ENCODE measurements around the gene USP6NL.

DNA sequence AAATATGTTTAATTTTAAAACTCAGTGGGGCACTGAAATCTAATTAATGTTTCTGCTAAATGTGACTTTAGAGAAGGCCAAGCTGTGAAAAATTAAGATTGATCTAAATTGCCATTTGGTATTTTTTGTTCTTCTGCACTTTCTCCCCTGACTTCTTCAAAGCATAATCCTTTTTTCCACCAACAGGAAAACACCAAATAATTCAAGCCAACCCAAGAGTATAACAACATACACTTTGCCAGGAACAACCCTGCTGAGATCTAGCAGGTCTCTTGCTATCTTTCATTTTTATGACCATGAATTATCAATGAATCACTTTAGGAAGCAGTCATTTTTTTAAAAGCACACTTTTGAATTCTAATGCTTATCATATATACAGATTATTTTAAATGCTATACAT lies 100.1 kb downstream of the USP6NL start:
- TF ChIP-seq, protein P1, sequence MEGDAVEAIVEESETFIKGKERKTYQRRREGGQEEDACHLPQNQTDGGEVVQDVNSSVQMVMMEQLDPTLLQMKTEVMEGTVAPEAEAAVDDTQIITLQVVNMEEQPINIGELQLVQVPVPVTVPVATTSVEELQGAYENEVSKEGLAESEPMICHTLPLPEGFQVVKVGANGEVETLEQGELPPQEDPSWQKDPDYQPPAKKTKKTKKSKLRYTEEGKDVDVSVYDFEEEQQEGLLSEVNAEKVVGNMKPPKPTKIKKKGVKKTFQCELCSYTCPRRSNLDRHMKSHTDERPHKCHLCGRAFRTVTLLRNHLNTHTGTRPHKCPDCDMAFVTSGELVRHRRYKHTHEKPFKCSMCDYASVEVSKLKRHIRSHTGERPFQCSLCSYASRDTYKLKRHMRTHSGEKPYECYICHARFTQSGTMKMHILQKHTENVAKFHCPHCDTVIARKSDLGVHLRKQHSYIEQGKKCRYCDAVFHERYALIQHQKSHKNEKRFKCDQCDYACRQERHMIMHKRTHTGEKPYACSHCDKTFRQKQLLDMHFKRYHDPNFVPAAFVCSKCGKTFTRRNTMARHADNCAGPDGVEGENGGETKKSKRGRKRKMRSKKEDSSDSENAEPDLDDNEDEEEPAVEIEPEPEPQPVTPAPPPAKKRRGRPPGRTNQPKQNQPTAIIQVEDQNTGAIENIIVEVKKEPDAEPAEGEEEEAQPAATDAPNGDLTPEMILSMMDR (conservative IDR thresholded peaks at IDR 0.05; ENCODE audit: low read depth, low read length): no peak
- no peak for TF ChIP-seq EZH2 (IDR thresholded peaks at IDR 0.05; ENCODE audit: borderline replicate concordance, low read depth, low read length, poor library complexity, severe bottlenecking)

All from A673 (cell line).